Measurements from ENCODE around the gene CELF2.

DNA sequence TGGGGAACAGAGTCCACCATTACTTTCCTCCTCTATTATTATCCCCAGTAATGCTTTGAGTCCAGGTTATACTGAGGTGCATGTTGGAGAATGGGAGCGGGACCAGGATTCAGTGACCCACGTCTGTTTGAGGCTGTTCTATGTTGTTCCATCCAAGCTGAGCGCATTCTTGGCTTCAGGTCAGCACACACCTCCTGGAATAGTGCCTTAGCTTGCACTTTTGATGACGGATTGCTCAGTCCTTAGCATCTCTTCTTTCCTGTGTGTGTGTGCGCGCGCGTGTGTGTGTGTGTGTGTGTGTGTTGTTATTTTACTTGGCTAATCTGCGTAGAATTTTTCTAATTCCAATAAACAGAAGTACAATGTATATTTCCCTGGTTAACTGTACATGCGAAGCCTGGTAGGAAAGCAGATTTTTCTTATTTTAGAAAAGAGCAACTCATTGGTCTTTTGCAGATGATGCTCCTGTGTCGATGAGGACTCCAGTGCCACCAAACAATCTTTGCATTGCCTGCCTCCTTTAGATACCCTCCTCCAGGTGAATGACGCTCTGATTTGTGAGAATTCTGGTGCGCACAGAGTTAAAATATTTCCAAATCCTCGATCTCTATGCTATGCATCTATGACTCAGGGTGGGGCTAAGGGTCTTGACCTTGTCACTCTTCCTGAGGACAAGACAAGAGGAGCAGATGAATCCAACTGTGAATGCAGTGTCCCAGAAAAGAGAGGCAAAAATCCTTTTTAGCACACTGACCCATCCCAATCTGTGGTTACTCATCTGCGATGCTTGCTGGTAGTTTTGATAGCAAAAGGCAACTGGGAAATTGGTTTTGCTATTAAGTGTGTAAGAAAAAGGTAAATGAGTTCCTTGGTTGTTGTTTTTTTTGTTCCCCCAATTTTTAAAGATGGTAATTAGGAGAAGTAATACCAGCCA is 13.3 kb upstream of the CELF2 start:
- TF ChIP-seq CTCF (IDR thresholded peaks at IDR 0.05; ENCODE audit: poor library complexity, severe bottlenecking), result no peak
- no peak for TF ChIP-seq TAF1 (IDR thresholded peaks at IDR 0.05; ENCODE audit: low read depth)
